CD4-positive, alpha-beta T cell treated with Interferon gamma for 1 hour (primary cell): ENCODE measurements around the gene VAT1L.

Source experiments
- DNase-seq: peaks from one replicate; pipeline ENCODE4 v3.0.0-alpha.2; 2020

The VAT1L gene, protein sequence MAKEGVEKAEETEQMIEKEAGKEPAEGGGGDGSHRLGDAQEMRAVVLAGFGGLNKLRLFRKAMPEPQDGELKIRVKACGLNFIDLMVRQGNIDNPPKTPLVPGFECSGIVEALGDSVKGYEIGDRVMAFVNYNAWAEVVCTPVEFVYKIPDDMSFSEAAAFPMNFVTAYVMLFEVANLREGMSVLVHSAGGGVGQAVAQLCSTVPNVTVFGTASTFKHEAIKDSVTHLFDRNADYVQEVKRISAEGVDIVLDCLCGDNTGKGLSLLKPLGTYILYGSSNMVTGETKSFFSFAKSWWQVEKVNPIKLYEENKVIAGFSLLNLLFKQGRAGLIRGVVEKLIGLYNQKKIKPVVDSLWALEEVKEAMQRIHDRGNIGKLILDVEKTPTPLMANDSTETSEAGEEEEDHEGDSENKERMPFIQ

DNA sequence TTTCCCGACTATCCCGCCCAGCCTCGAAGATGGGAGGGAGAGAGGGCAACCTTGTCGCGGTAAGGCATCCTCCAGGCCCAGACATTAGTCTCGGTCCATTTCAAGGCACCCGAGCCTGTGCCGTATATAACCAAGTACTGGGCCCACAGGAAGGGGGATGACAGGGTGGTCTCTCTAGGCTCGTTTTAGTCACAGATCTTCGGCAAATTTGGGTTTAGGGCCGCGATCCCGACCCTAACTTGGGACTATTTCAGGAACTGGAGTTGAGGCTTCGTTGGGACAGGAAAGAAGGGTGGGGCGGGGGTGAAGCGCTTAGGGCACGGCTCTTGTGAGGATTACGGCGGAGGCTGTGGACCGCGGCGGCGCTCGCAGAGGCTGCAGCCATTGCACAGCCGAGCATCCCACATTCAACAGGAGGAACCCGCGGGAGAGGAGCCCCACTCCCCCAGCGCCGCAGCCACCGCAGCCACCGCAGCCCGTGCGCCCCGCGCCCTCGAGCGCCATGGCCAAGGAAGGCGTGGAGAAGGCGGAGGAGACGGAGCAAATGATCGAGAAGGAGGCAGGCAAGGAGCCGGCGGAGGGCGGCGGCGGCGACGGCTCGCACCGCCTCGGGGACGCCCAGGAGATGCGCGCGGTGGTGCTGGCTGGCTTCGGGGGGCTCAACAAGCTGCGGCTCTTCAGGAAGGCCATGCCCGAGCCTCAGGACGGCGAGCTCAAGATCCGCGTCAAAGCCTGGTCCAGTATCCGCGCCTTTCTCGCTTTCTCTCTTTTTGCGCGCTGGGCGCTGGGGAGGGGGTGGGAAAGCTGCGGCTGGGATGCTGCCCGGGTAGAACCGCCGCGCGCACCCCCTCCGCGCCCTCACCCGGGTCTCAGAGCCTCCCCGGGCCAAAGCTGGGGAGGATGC is at the start of gene VAT1L:
Gene VAT1L (plus strand): TSS at position 384 of the 904 bp plus-strand sequence. CDS start 119 bp downstream, at position 503.
- no peak for DNase-seq

DNA sequence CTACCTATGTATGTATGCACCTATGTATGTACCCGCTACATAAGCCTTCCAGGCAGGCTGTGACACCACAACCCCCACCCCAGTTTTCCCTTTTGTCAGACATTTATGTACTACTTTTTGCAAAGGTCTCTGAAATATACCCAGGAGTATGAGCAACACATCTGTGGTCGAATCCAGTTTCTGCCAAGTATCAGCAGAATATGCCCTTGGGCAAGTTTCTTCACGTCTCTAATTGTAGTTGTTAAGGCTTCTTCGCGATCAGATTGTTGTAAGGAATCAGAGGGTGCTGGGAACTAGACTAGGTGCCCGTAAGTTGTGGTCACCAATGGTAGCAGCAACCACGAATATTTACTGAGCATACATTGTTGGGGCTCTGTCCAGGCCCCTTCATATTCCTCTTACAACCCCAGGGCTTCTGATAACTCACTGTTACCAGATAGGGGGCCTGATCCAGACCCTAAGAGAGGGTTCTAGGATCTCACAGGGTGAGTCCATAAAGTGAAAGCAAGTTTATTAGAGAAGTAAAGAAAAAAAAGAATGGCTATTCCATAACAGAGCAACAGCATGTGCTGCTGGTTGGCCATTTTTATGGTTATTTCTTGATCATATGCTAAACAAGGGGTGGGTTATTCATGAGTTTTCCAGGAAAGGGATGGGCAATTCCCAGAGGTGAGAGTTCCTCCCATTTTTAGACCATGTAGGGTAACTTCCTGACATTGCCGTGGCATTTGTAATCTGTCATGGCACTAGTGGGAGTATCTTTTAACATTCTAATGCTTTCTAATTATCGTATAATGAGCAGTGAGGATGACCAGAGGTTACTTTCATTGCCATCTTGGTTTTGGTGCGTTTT is 49.4 kb upstream of the VAT1L start:
- no peak for DNase-seq

DNA sequence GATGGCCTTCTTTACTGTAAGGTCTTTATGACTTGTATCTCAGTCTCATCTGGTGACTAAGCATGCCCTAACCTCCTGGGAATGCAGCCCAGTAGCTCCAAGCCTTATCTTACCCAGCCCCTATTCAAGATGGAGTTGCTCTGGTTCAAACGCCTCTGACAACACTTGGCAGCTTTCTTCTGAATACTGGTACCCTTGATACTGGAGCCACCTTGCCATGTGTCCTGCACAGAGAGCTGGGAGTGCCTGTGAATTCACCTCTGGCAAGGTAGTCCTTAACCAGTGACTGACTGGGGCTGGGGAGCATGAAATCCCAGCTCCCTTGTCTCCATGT is 48.8 kb upstream of the VAT1L start:
- no peak for DNase-seq

DNA sequence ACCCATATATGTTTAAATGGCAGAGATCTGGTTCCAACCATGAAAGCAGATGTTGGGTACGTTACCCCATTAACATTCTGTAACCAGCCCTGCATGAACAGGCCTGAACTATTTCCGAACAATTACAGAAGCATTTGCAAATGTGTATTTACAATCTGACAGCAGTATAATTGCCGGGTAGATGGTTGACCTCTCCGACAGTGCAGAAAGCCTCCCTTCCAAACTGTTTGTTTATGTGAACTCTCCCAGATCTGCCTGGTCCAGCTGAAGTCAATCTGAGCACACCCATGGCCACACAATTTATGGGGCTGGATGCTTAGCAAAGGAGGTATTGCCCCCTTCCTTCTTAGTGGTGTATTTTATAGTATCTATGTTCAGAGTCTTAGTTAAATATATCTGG is 44.2 kb upstream of the VAT1L start:
- no peak for DNase-seq

DNA sequence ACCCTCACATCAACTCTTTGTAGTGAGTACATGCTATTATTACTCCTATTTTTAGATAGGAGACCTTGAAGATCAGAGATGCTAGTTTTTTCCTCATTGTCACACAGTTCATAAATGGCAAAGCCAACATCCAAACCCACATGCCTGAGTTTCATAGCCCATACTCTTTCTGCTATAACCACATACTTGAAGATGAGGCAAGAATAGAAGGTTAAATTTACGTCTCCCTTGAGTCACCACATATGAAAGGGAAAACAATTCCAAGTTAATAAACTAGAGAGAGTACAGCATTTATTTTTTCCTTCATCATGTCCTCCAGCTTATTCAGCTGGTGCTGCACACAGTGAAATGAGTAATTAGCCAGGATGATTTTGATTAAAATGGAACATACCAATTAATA is 42.4 kb upstream of the VAT1L start:
- no peak for DNase-seq

DNA sequence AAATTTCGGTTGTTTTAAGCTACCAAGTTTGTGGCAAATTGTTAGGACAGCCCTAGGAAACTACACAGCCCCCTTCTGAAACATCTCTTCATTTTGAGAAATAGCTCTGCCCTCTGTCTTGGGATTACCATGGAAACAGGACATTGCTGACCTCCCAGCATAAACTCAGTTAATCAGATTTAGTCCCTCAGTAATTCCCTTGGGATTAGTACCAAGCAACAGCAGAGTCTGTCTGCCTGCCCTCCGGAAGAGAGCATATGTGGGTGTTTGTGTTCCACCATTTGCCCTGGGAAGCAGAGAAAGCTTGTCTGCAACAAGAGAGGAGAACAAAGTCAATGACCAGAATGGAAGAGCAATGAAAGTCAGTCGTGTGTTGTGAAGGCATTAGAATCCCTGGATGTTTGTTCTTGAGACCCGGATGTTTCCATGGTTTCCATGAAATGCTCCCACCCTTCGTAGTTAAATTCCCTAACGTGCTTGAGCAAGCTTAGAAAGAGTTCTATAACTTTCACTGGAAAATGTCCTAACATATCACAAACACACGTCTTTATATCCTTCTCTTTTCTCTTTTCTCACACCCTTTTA is 39.9 kb upstream of the VAT1L start:
- DNase-seq: no peak

DNA sequence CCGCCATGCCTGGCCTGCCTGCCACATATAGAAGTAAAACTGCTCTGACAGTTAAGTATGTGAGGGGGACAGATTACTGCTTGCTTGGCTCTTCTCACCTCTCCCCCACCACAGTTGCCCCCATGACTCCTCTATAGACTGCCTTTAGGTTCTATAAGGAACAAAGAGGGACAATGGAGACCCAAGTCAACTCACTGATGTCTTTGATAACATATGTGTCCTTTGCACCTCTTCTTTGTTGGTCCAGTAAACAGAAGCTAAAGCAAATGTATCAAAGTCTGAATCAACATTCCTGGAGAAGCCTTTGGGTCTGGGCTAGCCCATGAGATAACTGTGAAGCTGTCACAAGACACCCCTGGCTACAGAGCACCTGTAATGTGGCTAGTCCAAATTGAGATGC is 38.9 kb upstream of the VAT1L start:
- DNase-seq: no peak

DNA sequence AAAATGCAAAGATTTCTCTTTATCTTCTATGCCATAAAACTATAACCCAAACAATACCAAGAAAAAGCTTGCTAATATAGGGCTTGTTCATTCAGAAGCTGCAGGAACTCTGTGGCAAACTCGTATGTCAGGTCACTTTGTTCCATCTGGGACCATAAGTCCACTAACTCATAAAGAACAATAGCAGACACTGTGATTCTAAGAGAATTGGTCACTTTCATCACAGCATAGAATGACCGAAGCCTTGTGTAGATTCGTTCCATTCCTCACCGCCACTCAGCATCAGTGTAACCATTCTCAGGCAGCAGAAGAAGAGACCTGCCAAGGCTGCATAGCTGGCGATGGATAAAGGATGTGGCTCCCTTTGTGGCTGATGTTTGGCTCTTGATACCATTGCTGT is 30.3 kb upstream of the VAT1L start:
- no peak for DNase-seq

DNA sequence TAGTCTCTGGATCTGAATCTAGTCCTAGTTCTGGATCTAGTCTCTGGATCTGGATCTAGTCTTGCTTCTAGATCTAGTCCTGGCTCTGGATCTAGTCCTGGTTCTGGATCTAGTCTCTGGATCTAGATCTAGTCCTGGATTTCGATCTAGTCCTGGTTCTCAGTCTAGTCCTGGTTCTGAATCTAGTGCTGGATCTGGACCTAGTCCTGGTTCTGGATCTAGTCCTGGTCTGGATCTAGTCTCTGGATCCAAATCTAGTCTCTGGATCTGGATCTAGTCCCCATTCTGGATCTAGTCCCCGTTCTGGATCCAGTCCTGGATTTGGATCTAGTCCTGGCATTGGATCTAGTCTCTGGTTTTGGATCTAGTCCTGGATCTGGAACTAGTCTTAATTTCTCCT is 29.9 kb upstream of the VAT1L start:
- DNase-seq: no peak

DNA sequence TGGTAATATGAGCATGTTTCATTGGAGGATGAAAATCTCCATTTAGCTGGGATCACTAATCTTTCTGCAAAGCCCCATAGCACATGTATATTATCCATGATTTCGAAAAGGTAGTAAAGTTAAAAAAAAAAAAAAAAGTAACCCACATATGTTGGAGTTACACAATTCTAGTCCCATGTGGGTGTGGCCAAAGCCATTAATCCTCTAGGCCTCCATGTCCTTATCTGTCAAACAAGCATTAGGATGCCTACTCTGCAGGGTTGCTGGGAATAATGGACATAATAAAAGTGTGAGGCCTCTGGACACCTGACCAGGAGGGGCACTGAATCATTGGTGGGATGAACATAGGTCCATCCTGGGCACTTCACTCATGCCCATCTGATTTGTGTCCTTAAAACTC is 29.2 kb upstream of the VAT1L start:
- no peak for DNase-seq

DNA sequence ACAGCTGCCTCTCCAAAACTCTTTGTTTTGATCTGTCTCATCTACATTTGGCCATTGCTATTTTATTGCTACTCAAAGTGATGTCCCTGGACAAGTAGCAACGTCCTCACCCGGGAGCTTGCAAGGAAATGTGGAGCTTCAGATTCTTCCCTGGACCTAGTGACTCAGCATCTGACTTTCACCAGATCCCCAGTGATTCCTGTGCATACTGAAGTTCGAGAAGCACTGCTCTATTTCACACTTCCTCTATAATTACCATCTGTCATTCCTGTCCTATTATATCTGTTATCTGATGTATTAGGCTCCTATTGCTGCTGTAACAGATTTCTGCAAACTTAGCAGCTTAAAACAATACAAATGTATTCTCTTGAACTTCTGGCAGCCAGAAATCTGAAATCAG is 28.5 kb upstream of the VAT1L start:
- no peak for DNase-seq

DNA sequence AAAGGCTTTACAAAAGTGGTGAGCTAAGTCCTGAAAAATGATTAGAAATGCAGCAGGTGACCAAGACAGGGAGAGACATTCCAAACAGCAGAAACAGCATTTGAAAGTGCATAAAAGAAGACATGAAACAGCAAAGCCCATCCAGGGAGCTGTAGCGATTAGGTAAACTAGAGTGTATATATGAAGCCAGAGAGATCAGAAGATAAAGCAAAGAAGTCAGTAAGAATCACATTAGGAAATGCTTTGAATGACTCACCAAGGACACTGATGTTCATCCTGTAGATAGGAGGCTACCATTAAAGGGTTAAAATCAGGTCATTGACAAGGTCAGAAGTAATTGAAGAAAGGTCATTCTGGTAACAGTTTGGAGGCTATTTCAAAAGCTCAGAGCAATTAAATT is 27.6 kb upstream of the VAT1L start:
- no peak for DNase-seq

DNA sequence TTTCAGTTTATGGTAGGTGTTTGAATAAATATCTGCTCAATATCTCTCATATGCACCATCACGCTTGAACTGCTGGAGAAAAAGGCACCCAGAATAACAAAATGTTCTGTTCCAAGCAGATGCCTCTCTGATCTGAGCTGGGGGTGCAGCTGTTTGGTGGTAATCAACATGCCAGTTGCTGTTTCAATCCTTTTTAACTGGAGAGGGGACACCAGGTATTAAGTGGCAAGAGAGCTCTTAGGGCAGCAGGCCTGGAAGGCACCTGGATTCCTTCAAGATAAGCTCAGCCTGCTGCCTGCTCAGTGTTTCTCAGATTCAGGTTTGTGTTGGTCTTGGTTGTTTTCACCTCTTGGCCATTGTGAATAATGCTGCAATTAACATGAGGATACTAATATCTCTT is 27.2 kb upstream of the VAT1L start:
- no peak for DNase-seq

DNA sequence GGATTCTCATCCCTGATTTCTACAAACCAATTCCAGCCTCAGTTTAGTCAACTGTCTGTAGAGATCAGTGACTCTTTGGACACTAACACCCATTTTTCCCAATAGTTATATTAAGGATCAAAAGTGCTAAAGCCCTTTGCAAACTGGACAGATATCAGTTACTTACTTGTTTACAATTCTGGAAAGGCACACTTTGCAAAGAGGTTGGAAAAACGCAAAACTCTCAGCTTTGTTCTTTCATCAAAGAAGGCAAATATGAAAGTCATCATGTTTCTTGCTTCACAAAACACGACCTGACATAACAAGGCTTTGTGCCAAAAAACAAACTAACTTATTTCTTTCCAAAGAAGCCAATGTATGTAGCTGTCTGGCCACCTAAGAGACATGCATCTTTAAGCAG is 26.1 kb upstream of the VAT1L start:
- no peak for DNase-seq

DNA sequence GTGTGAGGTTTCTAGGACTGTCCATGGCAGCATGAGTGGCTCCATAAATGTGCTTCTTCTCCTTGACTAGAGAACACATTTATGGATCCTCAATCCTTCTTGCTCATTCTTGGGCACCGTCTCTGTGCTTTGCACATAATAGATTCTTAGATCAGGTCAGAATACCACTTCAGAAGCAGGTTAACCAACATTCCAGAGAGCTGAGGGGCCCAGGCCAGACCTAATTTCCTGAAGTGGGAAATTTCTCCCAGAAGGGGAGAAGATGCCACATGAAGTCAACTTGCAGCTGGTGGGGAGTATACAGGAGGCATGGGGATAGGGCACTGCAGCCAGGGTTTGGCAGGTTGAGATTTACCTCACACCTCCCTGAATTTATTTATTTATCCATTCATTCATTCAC is 24.4 kb upstream of the VAT1L start:
- DNase-seq: no peak

DNA sequence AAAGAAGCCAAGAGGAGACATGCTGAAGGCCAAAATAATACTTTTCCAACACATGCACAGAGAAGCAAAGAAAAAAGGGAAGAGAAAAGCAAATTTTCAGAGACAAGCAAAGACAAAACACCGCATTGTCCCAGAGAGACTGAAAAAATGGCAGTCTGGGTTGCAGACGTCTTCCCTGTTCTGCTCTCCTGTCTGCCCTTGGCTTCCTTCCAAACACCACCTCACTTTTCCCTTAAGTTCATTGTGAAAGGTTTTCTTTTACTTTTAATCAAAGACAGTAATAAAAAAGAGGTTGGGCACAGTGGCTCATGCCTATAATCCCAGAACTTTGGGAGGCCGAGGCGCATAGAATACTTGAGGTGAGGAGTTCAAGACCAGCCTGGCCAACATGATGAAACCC is 21.2 kb upstream of the VAT1L start:
- no peak for DNase-seq

DNA sequence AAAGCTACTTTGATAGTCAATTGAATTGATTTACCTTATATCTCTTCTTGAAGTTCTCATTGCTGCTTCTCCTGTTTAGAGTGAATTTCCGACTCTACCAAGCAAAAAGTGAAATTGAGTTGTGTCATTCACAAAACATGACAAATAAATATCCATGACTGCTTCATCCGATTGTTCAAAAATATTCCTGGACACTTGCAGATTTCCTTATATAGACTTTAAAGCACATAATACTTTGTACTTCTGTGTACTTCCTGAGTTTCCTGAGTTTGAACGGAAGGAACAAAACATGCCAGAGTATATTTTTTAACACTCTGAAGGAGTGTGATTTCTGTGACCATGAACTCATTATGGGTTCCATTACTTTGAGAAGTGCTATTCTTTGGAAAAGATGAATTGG is 20.5 kb upstream of the VAT1L start:
- DNase-seq: no peak

DNA sequence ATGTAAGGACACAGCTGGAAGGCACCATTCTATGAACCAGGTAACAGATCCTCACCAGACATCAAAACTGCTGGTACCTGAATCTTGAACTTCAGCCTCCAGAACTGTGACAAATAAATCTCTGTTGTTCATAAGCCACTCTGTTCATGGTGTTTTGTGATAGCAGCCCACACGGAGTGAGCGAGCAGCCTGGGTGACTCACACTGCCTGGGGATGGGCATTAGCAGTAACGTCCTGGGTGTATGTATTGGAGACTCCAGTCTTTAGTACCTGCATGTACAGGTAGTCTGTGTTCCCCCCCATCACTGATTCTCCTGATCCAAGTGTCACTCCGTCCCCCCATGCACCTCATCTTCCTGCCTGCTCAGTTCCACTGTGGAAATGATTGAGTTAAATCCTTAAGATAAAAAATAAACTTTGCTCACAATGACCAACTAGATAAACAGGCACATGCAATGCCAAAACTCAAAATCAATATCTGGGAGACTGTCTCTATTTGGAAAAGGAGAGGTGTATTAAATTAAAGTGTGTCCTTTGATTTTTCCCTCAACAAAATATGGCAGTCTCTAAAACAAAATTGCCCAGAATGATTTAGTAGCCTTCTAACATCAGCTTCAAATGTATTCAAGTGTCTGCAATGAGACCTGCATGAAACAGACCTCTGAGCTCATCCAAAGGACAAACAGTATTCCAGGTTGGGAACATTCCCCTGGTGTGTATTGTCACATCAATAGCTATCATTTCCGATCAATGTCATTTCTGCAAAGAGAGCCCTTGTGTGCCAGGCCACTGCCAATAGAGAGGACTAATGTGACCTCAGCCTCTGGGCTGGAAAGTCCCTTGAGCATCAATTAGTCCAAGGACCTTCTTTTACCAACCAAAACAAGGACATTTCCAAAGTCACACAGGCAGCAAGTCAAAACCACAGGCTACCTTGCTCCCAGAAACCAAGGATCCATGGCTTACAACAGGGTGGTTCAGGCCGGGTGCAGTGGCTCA is 12.2 kb upstream of the VAT1L start:
- no peak for DNase-seq

DNA sequence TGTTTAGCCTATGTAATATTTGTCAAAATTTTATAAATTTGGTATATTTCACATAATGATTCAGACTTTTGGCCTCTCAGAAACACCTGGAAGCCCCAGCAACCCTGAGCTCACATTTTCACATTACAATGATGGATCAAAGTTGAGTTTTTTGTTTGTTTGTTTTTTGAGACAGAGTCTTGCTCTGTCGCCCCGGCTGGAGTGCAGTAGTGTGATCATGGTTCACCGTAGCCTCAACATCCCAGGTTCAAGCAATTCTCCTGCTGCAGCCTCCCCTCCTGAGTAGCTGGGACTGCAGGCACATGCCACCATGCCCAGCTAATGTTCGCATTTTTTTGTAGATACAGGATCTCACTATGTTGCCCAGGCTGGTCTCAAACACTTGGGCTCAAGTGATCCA is 10.6 kb upstream of the VAT1L start:
- DNase-seq: no peak

DNA sequence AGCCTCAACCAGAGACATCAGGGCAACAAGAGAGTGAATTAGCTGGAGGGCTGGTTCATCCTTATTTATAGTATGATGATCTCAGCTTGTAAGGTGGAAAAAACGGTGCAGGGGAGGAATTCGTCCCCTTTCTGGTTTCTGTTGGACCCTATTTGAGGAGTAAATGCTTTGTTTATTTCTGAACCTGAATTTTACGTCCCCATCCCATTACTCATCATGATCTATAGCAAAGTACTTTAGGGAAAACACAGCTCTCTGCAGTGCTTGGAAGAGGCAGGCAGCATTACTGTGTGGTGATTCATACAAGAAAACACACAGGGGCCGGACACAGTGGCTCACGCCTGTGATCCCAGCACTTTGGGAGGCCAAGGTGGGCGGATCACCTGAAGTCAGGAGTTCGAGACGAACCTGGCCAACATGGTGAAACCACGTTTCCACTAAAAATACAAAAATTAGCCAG is 8.0 kb upstream of the VAT1L start:
- no peak for DNase-seq

DNA sequence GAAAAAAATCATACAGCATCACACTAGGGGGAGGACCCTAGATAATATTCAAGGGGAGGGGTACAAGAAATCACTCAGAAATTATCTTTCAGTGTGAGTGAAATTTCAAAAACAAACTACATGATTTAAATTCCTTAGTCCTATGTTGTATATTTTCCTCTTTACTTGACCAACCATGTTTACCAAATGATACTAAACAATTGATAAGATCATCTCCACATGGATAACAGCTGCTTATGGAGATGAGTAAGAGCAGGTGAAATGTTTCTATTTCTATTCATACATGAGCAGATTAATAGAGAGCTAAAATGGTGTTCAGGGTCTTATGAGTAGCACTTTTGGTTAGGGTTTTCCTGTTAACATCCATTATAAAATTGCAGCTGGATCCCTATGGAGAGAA is 7.3 kb upstream of the VAT1L start:
- DNase-seq: no peak

DNA sequence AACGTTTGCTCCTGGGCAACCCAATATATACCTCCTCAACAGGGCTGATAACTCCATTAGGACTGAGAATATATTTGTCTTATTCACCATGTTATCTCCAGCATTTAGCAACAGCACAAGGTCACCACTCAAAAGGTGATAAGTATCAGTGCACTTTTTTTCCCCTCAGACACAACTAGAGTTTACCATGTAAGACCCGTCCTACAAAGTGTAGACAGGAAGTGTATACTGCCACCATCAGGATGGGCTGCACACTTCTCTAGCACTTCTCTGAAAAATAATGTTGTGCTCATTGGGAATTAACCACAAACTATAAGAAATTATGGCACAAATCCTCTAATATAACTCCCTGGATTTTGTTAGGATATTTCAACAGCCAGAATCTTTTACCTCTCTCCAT is 5.7 kb upstream of the VAT1L start:
- no peak for DNase-seq
